Nephron progenitor cell (in vitro differentiated cells): ENCODE results near the gene CDC14A.

Experiments
- DNase-seq: peaks from one replicate; pipeline ENCODE4 v3.0.0; 2021
- H3K27ac Mint-ChIP-seq: 2 replicates; pipeline ENCODE4 v1.8.0; 2021; ENCODE audit warnings: mild to moderate bottlenecking, moderate library complexity, mixed read lengths
- H3K27me3 Mint-ChIP-seq: 2 replicates; pipeline ENCODE4 v1.8.0; 2021; ENCODE audit warnings: mild to moderate bottlenecking, low read depth, mixed read lengths; ENCODE audit not compliant: poor library complexity
- H3K36me3 Mint-ChIP-seq: 2 replicates; pipeline ENCODE4 v1.8.0; 2021; ENCODE audit warnings: low read depth, mixed read lengths
- H3K4me1 Mint-ChIP-seq: 2 replicates; pipeline ENCODE4 v1.8.0; 2021; ENCODE audit warnings: mixed read lengths
- H3K4me3 Mint-ChIP-seq: 2 replicates; pipeline ENCODE4 v1.8.0; 2021; ENCODE audit warnings: mild to moderate bottlenecking, moderate library complexity, mixed read lengths
- H3K9me3 Mint-ChIP-seq: 2 replicates; pipeline ENCODE4 v1.8.0; 2021; ENCODE audit warnings: mild to moderate bottlenecking, moderate library complexity, mixed read lengths
- CTCF ChIP-seq: fragments of 200-600 bp; sonication (generic); IDR thresholded peaks from 2 replicates; pipeline ENCODE4 v1.5.0; 2021; ENCODE audit warnings: antibody characterized with exemption

CDC14A gene

GRCh38 chr1:100462326-100463025 is 110.2 kb downstream of the CDC14A start:
- no peaks in the 10 kb centered on the region for H3K27me3 Mint-ChIP-seq
- H3K4me1 Mint-ChIP-seq: peaks cover 52% of the 10 kb centered on the region
- no peaks in the 10 kb centered on the region for H3K9me3 Mint-ChIP-seq
- H3K4me3 Mint-ChIP-seq: no peak overlapping the region
- peaks cover 8% of the 10 kb centered on the region for H3K36me3 Mint-ChIP-seq
- TF ChIP-seq CTCF: no peak
- peak; percentile 21 for DNase-seq
- H3K27ac Mint-ChIP-seq: peak overlapping the region; percentile 93

GRCh38 chr1:100463791-100464424 is 111.6 kb downstream of the CDC14A start:
- TF ChIP-seq CTCF: peak; percentile 68
- H3K36me3 Mint-ChIP-seq: peaks cover 14% of the 10 kb centered on the region
- H3K27ac Mint-ChIP-seq: no peak overlapping the region
- peak; percentile 41 for DNase-seq
- no peak overlapping the region for H3K4me3 Mint-ChIP-seq
- peaks cover 46% of the 10 kb centered on the region for H3K4me1 Mint-ChIP-seq
- no peaks in the 10 kb centered on the region for H3K9me3 Mint-ChIP-seq
- H3K27me3 Mint-ChIP-seq: no peaks in the 10 kb centered on the region

GRCh38 chr1:100469578-100469977 is 117.3 kb downstream of the CDC14A start:
- no peak for TF ChIP-seq CTCF
- H3K4me1 Mint-ChIP-seq: peaks cover 6% of the 10 kb centered on the region
- H3K27me3 Mint-ChIP-seq: no peaks in the 10 kb centered on the region
- H3K4me3 Mint-ChIP-seq: no peak overlapping the region
- no peak overlapping the region for H3K27ac Mint-ChIP-seq
- no peak for DNase-seq
- H3K9me3 Mint-ChIP-seq: no peaks in the 10 kb centered on the region
- peaks cover 30% of the 10 kb centered on the region for H3K36me3 Mint-ChIP-seq

GRCh38 chr1:100474834-100475233 is 122.5 kb downstream of the CDC14A start:
- Mint-ChIP-seq H3K27ac (no peak overlapping the region), H3K9me3 (no peaks in the 10 kb centered on the region), H3K36me3 (peaks cover 32% of the 10 kb centered on the region), H3K4me1 (no peaks in the 10 kb centered on the region), H3K27me3 (no peaks in the 10 kb centered on the region), H3K4me3 (no peak overlapping the region)
- no peak for TF ChIP-seq CTCF
- DNase-seq: no peak

- H3K27me3 Mint-ChIP-seq: no peaks in the 10 kb centered on the region
These were observed 124.5 kb downstream of the CDC14A start for GRCh38 chr1:100476735-100477290.

More at GRCh38 chr1:100476735-100477290, 124.5 kb downstream of the CDC14A start:
- Mint-ChIP-seq H3K4me1 (no peaks in the 10 kb centered on the region), H3K4me3 (no peak overlapping the region), H3K9me3 (no peaks in the 10 kb centered on the region), H3K27ac (no peak overlapping the region), H3K36me3 (peaks cover 45% of the 10 kb centered on the region)
- no peak for TF ChIP-seq CTCF
- no peak for DNase-seq
